Panc1 (cell line): ENCODE data around the gene NOBOX. TPM values are rescaled to one million over a fixed set of nuclear protein-coding genes. Genes with fewer than 3 reads are reported as not detected.

Experiments used
- ATAC-seq: fragments of 200-7000 bp; cut with Tn5 transposase; 2 replicates; pipeline ENCODE4 v1.9.1; 2020; ENCODE audit warnings: mild to moderate bottlenecking, moderate library complexity
- BruUV-seq: library from RNA; stranded (reverse); fragments of 400-500 nt; replicated peaks from 2 replicates; lab custom pipeline; 2021; lab: Mats Ljungman, UMichigan
- CTCF ChIA-PET: fragments of 300-600 bp; sonication (Branson Sonifier 250); formaldehyde crosslinking; loops from one replicate; lab custom pipeline; 2022; ENCODE audit warnings: antibody characterized with exemption; lab: Charles Lee
- POLR2A ChIA-PET: fragments of 300-600 bp; sonication (Branson Sonifier 250); formaldehyde crosslinking; loops from one replicate; lab custom pipeline; 2022; ENCODE audit warnings: antibody characterized with exemption; lab: Charles Lee
- DNase-seq: peaks from one replicate; pipeline ENCODE4 v3.0.0-alpha.2; 2010; ENCODE audit warnings: low read depth, low spot score
- H3K27ac ChIP-seq: 2 replicates; pipeline ENCODE4 v1.5.1; 2011; ENCODE audit warnings: mild to moderate bottlenecking, low read length, inconsistent platforms
- H3K27me3 ChIP-seq: fragments of 200-500 bp; sonication (Bioruptor generic); 2 replicates; pipeline ENCODE4 v1.6.0; 2014; ENCODE audit warnings: low read length, inconsistent platforms; ENCODE audit not compliant: control insufficient read depth, insufficient read depth
- H3K36me3 ChIP-seq: fragments of 200-500 bp; sonication (Bioruptor generic); 2 replicates; pipeline ENCODE4 v1.5.1; 2014; ENCODE audit warnings: inconsistent platforms, mild to moderate bottlenecking, low read length, moderate library complexity; ENCODE audit not compliant: control insufficient read depth, insufficient read depth
- H3K4me1 ChIP-seq: 2 replicates; pipeline ENCODE4 v1.5.1; 2011; ENCODE audit warnings: inconsistent platforms, mild to moderate bottlenecking, low read length, moderate library complexity; ENCODE audit not compliant: control insufficient read depth, insufficient read depth
- H3K4me3 ChIP-seq, 2 experiments: 2 replicates each; pipeline ENCODE4 v1.5.1; 2011 to 2012; ENCODE audit warnings: low read depth in 2 of 2, low read length in 2 of 2, mild to moderate bottlenecking in 2 of 2, inconsistent platforms in 1 of 2, moderate library complexity in 1 of 2
- H3K9me3 ChIP-seq: fragments of 200-500 bp; sonication (Bioruptor generic); 2 replicates; pipeline ENCODE4 v1.5.1; 2014; ENCODE audit warnings: low read depth, mild to moderate bottlenecking, inconsistent platforms, low read length, moderate library complexity; ENCODE audit not compliant: control insufficient read depth, insufficient read depth
- POLR2AphosphoS5 ChIP-seq: IDR thresholded peaks from 2 replicates; pipeline ENCODE4 v1.6.1; 2012; ENCODE audit warnings: mild to moderate bottlenecking, low read depth, low read length, moderate library complexity
- SIN3A ChIP-seq: IDR thresholded peaks from 2 replicates; pipeline ENCODE4 v1.6.1; 2012; ENCODE audit warnings: low read depth, mild to moderate bottlenecking, low read length, moderate library complexity, borderline replicate concordance; ENCODE audit not compliant: insufficient read depth
- TCF7L2 ChIP-seq: IDR thresholded peaks from 2 replicates; pipeline ENCODE4 v1.6.1; 2011; ENCODE audit warnings: mild to moderate bottlenecking, low read depth, low read length, inconsistent platforms
- in situ Hi-C: cut with HindIII; loops from 2 replicates; pipeline ENCODE4 v1.10.0; 2016; ENCODE audit warnings: low sequenced_read_pairs, low pct_unique_long_range_greater_than_20kb
- intact Hi-C: fragments of 100-400 bp; cut with micrococcal nuclease; formaldehyde crosslinking; loops from one replicate; pipeline ENCODE4 v1.10.0; 2022; ENCODE audit not compliant: unreplicated experiment
- total RNA-seq: library from RNA; stranded (reverse); gene quantifications from one replicate; pipeline ENCODE4 v1.2.1, GENCODE V29; 2021; ENCODE audit not compliant: unreplicated experiment
- TF ChIP-seq, protein P1 (sequence below), 2 experiments: IDR thresholded peaks; 2 replicates each; pipeline ENCODE4 v1.6.1; 2011 to 2012; ENCODE audit warnings: low read depth in 2 of 2, control low read depth in 1 of 2, low read length in 1 of 2, mild to moderate bottlenecking in 1 of 2, moderate library complexity in 1 of 2; ENCODE audit not compliant: insufficient read depth in 1 of 2
- TF ChIP-seq, protein P2 (sequence below): fragments of 450-650 bp; IDR thresholded peaks from 2 replicates; pipeline ENCODE4 v1.5.1; 2017; ENCODE audit warnings: mild to moderate bottlenecking

Gene NOBOX
- total RNA-seq, 1 experiment from 2014 or later, result not detected

DNA sequence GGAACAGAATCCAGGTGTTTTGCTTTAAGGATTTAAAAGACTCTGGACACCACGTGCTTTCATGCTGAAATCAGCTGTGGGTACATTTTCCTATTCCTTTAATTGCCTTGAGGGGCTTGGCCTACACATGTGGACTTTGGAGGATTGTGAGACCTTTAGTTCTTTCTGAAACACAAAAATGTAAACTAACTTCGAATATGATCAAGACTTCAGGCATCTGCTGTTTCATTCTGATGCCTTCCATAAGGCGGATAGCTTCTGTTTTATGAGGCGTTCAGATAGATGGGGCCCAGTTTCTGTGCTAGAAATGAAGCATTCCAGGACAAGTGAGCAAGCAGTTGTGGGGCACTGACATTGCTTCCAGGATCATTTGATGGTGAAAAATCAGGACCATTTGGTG, 1.5 kb upstream of the NOBOX start:
- POLR2A ChIA-PET, result no interaction called here

DNA sequence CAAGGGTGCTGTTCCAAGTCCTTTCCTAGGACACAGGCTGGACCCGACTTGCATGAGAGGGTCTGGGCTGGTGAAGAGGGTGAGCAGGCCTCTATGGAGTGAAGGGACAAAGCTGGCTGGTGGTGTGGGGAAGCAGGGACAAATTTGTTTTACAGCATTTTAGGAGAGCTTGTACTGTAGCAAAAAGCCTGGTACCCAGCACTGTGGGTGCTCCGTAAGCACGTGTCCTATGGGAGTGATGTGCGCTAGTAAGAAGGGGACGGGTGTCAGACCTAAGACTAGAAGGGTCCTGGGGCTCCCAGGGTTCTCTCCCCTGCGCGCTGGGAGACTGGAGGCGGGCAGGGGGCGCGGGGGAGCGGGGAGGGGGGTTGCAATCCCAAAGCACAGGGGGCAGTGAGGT, 391 bp downstream of the NOBOX start:
- ChIA-PET CTCF (no interaction called here), POLR2A (no interaction called here)
- no peaks in the 10 kb centered on the region for H3K9me3 ChIP-seq
- in situ Hi-C loops, result no loop called here
- peaks cover 2% of the 10 kb centered on the region; the same call in 1 of the 2 replicates for H3K27me3 ChIP-seq
- no peak overlapping the region for H3K27ac ChIP-seq
- H3K36me3 ChIP-seq, result no peaks in the 10 kb centered on the region
- TF ChIP-seq, protein P1, sequence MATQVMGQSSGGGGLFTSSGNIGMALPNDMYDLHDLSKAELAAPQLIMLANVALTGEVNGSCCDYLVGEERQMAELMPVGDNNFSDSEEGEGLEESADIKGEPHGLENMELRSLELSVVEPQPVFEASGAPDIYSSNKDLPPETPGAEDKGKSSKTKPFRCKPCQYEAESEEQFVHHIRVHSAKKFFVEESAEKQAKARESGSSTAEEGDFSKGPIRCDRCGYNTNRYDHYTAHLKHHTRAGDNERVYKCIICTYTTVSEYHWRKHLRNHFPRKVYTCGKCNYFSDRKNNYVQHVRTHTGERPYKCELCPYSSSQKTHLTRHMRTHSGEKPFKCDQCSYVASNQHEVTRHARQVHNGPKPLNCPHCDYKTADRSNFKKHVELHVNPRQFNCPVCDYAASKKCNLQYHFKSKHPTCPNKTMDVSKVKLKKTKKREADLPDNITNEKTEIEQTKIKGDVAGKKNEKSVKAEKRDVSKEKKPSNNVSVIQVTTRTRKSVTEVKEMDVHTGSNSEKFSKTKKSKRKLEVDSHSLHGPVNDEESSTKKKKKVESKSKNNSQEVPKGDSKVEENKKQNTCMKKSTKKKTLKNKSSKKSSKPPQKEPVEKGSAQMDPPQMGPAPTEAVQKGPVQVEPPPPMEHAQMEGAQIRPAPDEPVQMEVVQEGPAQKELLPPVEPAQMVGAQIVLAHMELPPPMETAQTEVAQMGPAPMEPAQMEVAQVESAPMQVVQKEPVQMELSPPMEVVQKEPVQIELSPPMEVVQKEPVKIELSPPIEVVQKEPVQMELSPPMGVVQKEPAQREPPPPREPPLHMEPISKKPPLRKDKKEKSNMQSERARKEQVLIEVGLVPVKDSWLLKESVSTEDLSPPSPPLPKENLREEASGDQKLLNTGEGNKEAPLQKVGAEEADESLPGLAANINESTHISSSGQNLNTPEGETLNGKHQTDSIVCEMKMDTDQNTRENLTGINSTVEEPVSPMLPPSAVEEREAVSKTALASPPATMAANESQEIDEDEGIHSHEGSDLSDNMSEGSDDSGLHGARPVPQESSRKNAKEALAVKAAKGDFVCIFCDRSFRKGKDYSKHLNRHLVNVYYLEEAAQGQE (IDR thresholded peaks at IDR 0.05; ENCODE audit: insufficient read depth in 1 of 2, low read depth in 2 of 2, low read length in 1 of 2), result no peak
- TF ChIP-seq, protein P2, sequence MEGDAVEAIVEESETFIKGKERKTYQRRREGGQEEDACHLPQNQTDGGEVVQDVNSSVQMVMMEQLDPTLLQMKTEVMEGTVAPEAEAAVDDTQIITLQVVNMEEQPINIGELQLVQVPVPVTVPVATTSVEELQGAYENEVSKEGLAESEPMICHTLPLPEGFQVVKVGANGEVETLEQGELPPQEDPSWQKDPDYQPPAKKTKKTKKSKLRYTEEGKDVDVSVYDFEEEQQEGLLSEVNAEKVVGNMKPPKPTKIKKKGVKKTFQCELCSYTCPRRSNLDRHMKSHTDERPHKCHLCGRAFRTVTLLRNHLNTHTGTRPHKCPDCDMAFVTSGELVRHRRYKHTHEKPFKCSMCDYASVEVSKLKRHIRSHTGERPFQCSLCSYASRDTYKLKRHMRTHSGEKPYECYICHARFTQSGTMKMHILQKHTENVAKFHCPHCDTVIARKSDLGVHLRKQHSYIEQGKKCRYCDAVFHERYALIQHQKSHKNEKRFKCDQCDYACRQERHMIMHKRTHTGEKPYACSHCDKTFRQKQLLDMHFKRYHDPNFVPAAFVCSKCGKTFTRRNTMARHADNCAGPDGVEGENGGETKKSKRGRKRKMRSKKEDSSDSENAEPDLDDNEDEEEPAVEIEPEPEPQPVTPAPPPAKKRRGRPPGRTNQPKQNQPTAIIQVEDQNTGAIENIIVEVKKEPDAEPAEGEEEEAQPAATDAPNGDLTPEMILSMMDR, result no peak
- TF ChIP-seq SIN3A (no peak), POLR2AphosphoS5 (no peak), TCF7L2 (no peak)
- intact Hi-C loops, result no loop called here
- no peak for ATAC-seq
- H3K4me3 ChIP-seq, result no peak overlapping the region
- BruUV-seq, result no TSS peak
- H3K4me1 ChIP-seq, result no peaks in the 10 kb centered on the region
- DNase-seq, result no peak

More for the DNA sequence above, 1.5 kb upstream of the NOBOX start:
- Histone ChIP-seq H3K36me3 (no peaks in the 10 kb centered on the region), H3K4me3 (no peak overlapping the region), H3K27ac (no peak overlapping the region), H3K9me3 (no peaks in the 10 kb centered on the region), H3K27me3 (peaks cover 4% of the 10 kb centered on the region; the same call in 1 of the 2 replicates), H3K4me1 (no peaks in the 10 kb centered on the region)
- CTCF ChIA-PET, result no interaction called here
- in situ Hi-C loops, result no loop called here
- DNase-seq (no peak), ATAC-seq (no peak)
- no peak for TF ChIP-seq POLR2AphosphoS5
- TF ChIP-seq TCF7L2, result no peak
- TF ChIP-seq, protein P1 (IDR thresholded peaks at IDR 0.05; ENCODE audit: insufficient read depth in 1 of 2, low read depth in 2 of 2, low read length in 1 of 2), result no peak
- no TSS peak for BruUV-seq
- intact Hi-C loops, result no loop called here
